GM13976 (cell line): ENCODE data around the gene BICD1.

Experiments used
- DNase-seq: peaks from one replicate; pipeline ENCODE4 v3.0.0; 2012; ENCODE audit warnings: low spot score
- CTCF ChIP-seq: IDR thresholded peaks from 2 replicates; pipeline ENCODE4 v1.5.1; 2012; ENCODE audit warnings: borderline replicate concordance, mild to moderate bottlenecking; ENCODE audit not compliant: insufficient read depth; ENCODE audit errors: extremely low read depth, missing control alignments, control extremely low read depth
- in situ Hi-C: fragments of 300-500 bp; cut with MboI; formaldehyde crosslinking; loops from one replicate; pipeline ENCODE4 v1.12.0; 2022; ENCODE audit warnings: low sequenced_read_pairs, mixed read lengths, inconsistent platforms; ENCODE audit not compliant: unreplicated experiment

The BICD1 gene

GRCh38 chr12:32235251-32235650 lies 128.6 kb downstream of the BICD1 start:
- no peak for TF ChIP-seq CTCF
- in situ Hi-C loops, result no loop called here
- no peak for DNase-seq

- DNase-seq, result no peak
- no peak for TF ChIP-seq CTCF
- in situ Hi-C loops, result no loop called here
These were observed 133.5 kb downstream of the BICD1 start for GRCh38 chr12:32240162-32240561.

GRCh38 chr12:32240831-32241230 lies 134.2 kb downstream of the BICD1 start:
- no peak for TF ChIP-seq CTCF
- in situ Hi-C loops, result no loop called here
- no peak for DNase-seq

- no peak for TF ChIP-seq CTCF
- in situ Hi-C loops, result no loop called here
- DNase-seq, result no peak
These were observed 136.0 kb downstream of the BICD1 start for GRCh38 chr12:32242641-32243040.

- DNase-seq, result no peak
- no peak for TF ChIP-seq CTCF
- in situ Hi-C loops, result no loop called here
These were observed 141.9 kb downstream of the BICD1 start for GRCh38 chr12:32248441-32249140.

- in situ Hi-C loops, result no loop called here
- no peak for DNase-seq
These were observed 143.1 kb downstream of the BICD1 start for GRCh38 chr12:32249777-32250176.

More at GRCh38 chr12:32249777-32250176, 143.1 kb downstream of the BICD1 start:
- TF ChIP-seq CTCF, result no peak
